DMS114 treated with DMSO at 0.1 percent for 48 hours (cell line): ENCODE results near the gene MSI2.
A peak's percentile ranks its signal among the peaks of the same experiment; 100 is the strongest.

Source experiments
- DNase-seq: peaks from one replicate; lab custom pipeline; 2025; ENCODE audit not compliant: unreplicated experiment; lab: John Stamatoyannopoulos, UW

MSI2 gene

DNA sequence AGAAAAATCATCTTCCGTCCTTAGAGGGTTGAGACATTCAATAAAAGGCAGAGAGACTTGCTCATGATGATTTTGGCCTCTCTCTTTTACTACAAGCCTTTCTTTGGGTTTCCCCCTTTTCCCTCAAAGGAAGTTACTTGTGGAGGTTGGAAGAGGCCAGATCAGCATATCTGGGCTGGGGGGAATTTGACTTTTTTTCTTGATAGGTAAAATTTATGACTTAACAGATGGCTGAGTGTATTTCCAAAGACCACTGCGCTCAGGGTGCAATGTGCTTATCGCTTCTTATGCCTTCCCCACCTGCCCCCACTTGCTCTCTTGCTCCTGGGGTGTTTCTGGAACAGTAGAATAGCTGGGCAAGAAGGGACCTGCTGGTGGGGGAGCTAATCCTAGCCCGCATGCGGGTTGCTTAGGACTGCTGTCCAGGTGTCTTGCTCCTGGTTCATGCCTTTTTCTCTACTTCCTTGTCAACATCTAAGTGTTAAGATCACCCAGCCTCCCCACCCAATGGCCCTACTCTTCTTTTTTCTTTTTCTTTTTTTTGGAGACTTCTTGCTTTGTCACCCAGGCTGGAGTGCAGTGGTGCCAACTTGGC lies 131.9 kb downstream of the MSI2 start:
- no peak for DNase-seq

DNA sequence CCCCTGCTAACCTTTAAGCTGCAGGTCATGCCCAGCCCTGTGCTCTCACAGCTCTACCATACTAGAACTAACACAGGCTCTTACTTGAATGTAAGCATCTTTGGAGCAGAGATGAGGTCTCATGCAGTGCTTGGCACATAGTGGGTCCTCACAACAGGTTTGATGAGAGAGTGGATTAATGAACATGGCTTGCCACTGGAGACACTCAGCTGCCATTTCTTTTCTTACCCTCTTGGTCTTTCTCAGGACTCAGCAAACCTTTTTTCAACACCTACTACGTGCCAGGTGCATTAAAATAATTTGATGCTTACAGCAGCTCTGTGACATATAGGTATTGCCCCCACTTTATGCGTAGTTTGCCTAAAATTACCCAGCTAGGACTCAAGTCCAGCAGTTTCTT lies 133.2 kb downstream of the MSI2 start:
- no peak for DNase-seq

DNA sequence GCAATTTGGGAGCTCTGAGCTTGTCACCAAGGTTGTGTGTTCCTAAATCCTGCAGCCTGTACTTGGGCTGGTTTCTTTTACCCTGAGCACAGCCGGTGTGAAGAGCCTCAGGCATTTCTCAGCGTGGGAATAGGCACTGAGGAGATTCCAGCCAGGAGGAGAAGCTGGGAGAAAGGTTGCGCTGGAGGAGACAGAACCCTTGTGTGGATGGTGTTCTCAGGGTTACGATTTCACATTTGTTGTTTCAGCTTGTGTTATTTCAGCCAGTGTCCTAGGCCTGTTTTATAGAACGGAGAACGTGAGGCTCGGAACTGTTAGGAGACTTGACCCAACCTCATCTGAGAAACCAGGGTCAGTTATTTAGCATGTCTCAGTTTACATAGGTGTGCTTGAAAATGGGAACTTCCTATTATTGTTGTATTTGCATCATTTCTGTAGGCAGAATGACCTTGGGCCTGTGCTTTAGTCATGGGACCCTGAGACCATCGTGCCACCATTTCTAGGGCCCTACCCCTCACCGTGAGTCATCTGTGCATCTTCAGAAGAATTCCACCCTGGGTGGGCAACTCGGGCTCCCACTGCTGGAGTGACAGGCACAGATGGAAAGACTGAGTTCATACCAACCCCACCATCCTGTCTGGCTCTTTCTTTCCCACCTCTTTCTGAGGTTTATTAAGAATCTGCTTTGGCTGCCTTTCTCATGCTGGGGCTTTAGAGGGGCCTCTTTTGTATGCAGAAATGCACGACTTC lies 134.9 kb downstream of the MSI2 start:
- peak; percentile 71 for DNase-seq

GRCh38 chr17:57391857-57392471 lies 135.6 kb downstream of the MSI2 start:
- DNase-seq: no peak

DNA sequence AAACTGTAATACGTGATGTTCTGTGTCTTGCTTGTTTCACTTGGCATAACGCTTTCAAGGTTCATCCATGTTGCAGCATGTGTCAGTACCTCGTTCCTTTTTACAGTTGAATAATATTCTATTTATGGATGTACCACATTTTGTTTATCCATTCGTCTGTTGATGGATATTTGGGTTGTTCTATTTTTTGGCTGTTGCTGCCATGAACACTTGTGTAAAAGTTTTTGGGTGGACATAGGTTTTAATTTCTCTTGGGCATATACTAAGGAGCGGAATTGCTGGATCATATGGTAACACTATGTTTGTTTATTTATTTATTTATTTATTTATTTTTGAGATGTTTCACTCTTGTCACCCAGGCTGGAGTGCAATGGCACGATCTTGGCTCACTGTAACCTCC lies 137.0 kb downstream of the MSI2 start:
- DNase-seq: no peak

DNA sequence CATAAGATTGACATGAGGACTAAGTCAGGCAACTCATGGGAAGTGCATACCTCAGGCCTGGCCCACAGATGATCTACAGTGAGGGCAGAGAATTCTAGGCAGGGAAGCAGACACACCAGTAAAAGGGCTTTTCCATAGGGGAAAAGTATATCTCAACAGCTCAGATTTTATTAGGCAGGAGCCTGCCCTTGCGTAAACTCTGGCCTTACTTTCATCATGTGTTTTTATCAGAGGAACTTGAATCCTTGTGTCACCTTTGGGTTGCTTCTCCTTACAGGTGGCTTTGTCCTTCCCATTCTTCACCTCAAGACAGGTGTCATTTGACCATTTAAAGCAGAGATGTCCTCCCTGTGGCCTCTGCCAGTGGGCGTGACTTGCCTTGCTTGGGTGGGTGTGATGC lies 138.1 kb downstream of the MSI2 start:
- DNase-seq: no peak

GRCh38 chr17:57395721-57396321 lies 139.5 kb downstream of the MSI2 start:
- DNase-seq: no peak

- DNase-seq: no peak
Measured at GRCh38 chr17:57396511-57396921, 140.2 kb downstream of the MSI2 start.

GRCh38 chr17:57397402-57397801 lies 141.1 kb downstream of the MSI2 start:
- DNase-seq: no peak

DNA sequence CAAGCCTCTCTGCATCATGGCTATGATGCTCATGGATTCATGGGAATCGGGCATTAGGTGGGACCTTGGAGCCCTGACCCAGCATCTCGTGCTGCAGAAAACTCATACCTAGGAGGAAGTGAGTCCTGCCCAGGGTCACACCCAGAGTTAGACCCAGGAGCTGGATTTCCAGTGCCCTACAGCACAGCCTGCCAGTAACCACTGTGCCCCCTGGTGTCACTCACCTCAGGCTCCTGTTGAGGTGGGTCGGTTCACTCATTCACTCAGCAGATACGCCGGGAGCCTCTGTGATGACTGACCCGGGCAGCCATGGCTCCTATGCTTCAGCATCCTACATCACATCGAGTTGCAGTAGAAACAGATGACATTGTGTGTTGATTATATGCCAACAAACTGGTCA lies 143.4 kb downstream of the MSI2 start:
- no peak for DNase-seq

GRCh38 chr17:57400648-57401047 lies 144.3 kb downstream of the MSI2 start:
- DNase-seq: no peak

- DNase-seq: no peak
Measured at GRCh38 chr17:57401556-57402488, 145.5 kb downstream of the MSI2 start.

- no peak for DNase-seq
Measured at GRCh38 chr17:57402681-57403180, 146.4 kb downstream of the MSI2 start.

DNA sequence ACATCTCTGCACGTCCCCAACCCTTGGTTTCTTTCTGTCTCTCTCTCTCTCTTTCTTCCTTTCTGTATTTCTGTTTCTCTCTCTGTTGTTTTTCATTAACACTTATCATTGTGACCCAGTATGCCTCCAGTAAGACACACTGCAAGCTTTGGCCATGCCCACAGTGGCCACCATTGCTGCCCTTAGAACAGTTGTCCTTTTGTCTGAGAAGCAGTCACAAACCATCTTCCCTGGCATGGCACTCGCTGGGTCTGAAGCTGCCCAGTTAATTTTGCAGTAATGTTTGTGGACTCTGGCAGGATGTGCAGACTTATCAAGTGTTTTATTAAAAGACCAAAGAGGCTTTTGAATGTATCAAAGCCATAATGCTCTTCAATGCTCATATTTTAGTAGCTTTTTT lies 146.9 kb downstream of the MSI2 start:
- DNase-seq: no peak

- no peak for DNase-seq
Measured at GRCh38 chr17:57404073-57404472, 147.8 kb downstream of the MSI2 start.

DNA sequence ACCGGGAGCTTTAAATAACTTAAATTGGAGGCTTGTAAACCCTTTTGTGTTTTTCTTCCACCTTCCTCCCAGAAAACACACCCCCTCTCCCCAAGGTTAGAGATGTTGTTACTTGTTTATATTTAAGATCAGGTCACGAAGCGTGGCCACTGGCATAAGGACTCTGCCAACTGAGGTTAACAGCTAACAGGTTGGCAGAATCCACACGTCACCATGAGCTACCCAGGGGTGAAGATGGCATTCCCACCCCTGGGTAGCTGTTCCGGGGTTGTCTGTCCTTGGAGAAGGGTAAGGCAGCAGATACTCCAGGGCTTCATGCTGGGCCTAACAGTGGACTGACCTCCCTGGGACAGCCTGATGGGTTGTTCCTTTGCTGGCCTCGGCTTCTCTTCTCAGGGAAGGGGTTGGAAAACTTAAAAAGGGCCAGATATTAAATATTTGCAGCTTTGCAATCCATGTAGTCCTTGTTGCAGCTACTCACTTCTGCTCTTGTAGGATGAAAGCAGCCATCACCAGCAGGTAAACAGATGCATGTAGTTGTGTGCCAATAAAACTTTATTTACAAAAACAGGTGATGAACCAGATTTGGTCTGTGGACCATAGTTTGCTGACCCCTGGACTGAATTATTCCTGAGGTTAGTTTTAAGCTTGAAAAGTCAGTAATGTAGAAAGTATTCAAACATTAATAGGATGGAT lies 148.6 kb downstream of the MSI2 start:
- DNase-seq: no peak

- no peak for DNase-seq
Measured at GRCh38 chr17:57405491-57406072, 149.3 kb downstream of the MSI2 start.

DNA sequence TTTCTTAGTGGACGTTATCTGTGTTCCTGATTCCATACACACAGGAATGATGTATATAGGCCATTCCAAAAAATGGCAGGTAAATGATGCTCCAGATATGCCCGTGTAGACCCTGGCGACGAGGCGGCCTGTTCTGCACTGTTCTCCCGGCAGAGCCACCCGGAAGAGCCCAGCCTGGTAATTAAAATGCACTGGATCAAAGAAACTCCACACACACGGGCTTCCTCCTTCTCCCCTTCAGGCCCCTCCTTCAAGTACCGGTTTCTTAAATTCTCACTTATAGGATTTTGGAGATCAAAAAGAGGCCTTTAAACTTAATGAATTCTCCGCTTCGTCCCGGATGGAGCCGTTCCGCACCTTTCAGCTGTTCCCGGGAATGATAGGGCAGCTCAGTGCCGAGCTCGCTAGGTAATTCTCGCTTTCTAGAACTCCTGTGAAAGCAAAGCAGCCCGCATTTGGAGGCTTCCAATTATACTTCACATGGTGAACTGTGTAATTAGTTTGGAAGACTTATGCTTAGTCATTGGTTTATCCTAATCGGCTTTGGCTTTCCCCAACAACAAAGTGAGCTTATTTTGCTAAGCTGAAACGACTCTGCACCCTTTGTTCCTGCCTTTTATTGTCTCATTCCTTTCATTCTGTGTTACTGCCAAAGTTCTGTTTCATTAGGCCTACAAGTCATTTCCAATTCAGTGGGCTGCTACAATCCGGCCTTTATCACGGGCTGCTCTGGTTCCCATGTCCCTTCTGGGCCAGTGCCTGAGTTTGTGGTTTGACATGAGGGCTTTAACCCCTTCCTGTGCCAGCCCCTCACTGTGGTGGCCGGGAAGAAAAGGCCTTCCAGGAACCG lies 150.0 kb downstream of the MSI2 start:
- DNase-seq: no peak

- no peak for DNase-seq
Measured at GRCh38 chr17:57406981-57407286, 150.6 kb downstream of the MSI2 start.
